ENCODE results near the gene ZNF853.
"Not testable (repeated sequence)": the region's sequence is repeated elsewhere in the genome, so short reads cannot be mapped to it uniquely, and the experiment has no call there.

The ZNF853 gene

DNA sequence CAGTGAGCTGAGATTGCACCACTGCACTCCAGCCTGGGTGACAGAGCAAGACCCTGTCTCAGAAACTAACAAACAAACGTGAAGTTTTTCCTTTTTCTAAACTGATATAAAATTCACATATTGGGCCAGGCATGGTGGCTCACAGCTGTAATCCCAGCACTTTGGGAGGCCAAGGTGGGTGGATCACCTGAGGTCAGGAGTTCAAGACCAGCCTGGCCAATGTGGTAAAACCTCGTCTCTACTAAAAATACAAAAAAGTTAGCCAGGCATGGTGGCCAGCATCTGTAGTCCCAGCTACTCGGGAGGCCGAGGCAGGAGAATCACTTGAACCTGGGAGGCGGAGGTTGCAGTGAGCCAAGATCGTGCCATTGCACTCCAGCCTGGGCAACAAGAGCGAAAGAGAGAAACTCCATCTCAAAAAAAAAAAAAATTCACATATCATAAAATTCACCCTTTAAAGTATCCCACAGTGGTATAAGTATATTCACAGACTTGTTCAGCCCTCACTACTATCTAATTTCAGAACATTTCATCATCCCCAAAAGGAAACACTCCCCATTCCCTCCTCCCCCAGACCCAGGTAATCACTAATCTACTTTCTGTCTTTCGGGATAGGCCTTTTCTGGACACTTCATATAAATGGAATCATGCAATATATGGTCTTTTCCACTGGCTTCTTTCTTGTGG is 29.5 kb upstream of the ZNF853 start:
- H3K9ac ChIP-seq (ENCODE audit: low read depth, low read length); H3K4me3 ChIP-seq (ENCODE audit: low read depth, low read length); H3K4me1 ChIP-seq (ENCODE audit: control insufficient read depth, insufficient read depth, low read length); H3K9me3 ChIP-seq (ENCODE audit: control insufficient read depth, insufficient read depth, low read length); H3K27me3 ChIP-seq (ENCODE audit: control insufficient read depth, insufficient read depth, low read length): not testable (repeated sequence)
- H3K36me3 ChIP-seq (ENCODE audit: control insufficient read depth, insufficient read depth, low read length): peaks cover 33% of the 10 kb centered on the region

- H3K4me3 ChIP-seq (ENCODE audit: low read depth, low read length): no peak overlapping the region
- H3K36me3 ChIP-seq (ENCODE audit: control insufficient read depth, insufficient read depth, low read length): peaks cover 23% of the 10 kb centered on the region
- no peaks in the 10 kb centered on the region for H3K4me1 ChIP-seq (ENCODE audit: control insufficient read depth, insufficient read depth, low read length)
- no peaks in the 10 kb centered on the region for H3K27me3 ChIP-seq (ENCODE audit: control insufficient read depth, insufficient read depth, low read length)
- H3K9ac ChIP-seq (ENCODE audit: low read depth, low read length): no peak overlapping the region
- no peaks in the 10 kb centered on the region for H3K9me3 ChIP-seq (ENCODE audit: control insufficient read depth, insufficient read depth, low read length)
Measured at GRCh38 chr7:6588566-6588965, 26.8 kb upstream of the ZNF853 start.

- Histone ChIP-seq H3K4me1 (ENCODE audit: control insufficient read depth, insufficient read depth, low read length) (no peaks in the 10 kb centered on the region), H3K36me3 (ENCODE audit: control insufficient read depth, insufficient read depth, low read length) (peaks cover 26% of the 10 kb centered on the region), H3K27me3 (ENCODE audit: control insufficient read depth, insufficient read depth, low read length) (no peaks in the 10 kb centered on the region), H3K4me3 (ENCODE audit: low read depth, low read length) (peak overlapping the region; percentile 43), H3K9me3 (ENCODE audit: control insufficient read depth, insufficient read depth, low read length) (no peaks in the 10 kb centered on the region), H3K9ac (ENCODE audit: low read depth, low read length) (peak overlapping the region; percentile 60)
Measured at GRCh38 chr7:6589151-6589828, 26.1 kb upstream of the ZNF853 start.

DNA sequence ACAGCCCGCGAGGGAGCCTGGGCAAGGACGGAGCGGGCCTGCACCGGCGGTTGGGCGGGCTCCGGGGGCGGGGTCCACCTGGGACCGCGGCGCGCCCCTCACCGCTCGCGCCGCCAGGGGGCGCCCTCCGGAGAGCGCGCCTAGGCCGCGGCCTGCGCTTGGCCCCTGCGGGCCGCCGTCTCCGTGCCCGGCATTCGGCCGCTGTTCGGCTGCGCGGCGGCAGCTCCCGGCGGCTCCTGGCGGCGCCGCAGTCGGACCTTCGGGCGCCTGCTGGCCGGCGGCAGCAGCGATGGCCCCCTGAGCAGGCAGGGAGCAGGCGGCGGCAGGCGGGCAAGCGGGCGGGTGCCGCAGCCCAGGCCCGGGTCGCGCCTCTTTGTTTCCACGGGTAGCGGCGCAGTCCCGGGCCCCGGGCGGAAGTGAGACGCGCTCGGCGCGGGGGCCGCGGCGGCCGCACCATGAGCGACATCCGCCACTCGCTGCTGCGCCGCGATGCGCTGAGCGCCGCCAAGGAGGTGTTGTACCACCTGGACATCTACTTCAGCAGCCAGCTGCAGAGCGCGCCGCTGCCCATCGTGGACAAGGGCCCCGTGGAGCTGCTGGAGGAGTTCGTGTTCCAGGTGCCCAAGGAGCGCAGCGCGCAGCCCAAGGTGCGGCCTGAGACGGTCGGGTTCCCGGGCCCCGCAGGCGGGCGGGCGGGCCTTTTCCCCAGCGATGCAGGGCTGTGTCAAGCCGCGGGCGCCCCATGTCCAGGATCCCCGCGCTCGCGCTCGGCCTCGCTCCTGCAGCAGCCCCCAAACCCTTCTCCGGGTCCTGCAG is 25.4 kb upstream of the ZNF853 start, which contains the start of gene INTS15:
Gene INTS15, plus strand, starts transcription at position 193 of the 816 bp plus-strand sequence. Its CDS starts 263 bp downstream, at position 456.
- no peaks in the 10 kb centered on the region for H3K27me3 ChIP-seq (ENCODE audit: control insufficient read depth, insufficient read depth, low read length)
- peaks cover 27% of the 10 kb centered on the region for H3K36me3 ChIP-seq (ENCODE audit: control insufficient read depth, insufficient read depth, low read length)

GRCh38 chr7:6590645-6591110 is 24.7 kb upstream of the ZNF853 start:
- Histone ChIP-seq H3K4me1 (ENCODE audit: control insufficient read depth, insufficient read depth, low read length) (no peaks in the 10 kb centered on the region), H3K27me3 (ENCODE audit: control insufficient read depth, insufficient read depth, low read length) (no peaks in the 10 kb centered on the region), H3K4me3 (ENCODE audit: low read depth, low read length) (peak overlapping the region; percentile 79), H3K9me3 (ENCODE audit: control insufficient read depth, insufficient read depth, low read length) (no peaks in the 10 kb centered on the region), H3K9ac (ENCODE audit: low read depth, low read length) (peak overlapping the region; percentile 91), H3K36me3 (ENCODE audit: control insufficient read depth, insufficient read depth, low read length) (peaks cover 28% of the 10 kb centered on the region)

More for the DNA sequence above, 25.4 kb upstream of the ZNF853 start, which contains the start of gene INTS15:
- H3K9ac ChIP-seq (ENCODE audit: low read depth, low read length): peak within 1 kb of the TSS; percentile 91
- H3K4me1 ChIP-seq (ENCODE audit: control insufficient read depth, insufficient read depth, low read length): no peaks in the 10 kb centered on the region
- no peaks in the 10 kb centered on the region for H3K9me3 ChIP-seq (ENCODE audit: control insufficient read depth, insufficient read depth, low read length)
- peak within 1 kb of the TSS; percentile 79 for H3K4me3 ChIP-seq (ENCODE audit: low read depth, low read length)

DNA sequence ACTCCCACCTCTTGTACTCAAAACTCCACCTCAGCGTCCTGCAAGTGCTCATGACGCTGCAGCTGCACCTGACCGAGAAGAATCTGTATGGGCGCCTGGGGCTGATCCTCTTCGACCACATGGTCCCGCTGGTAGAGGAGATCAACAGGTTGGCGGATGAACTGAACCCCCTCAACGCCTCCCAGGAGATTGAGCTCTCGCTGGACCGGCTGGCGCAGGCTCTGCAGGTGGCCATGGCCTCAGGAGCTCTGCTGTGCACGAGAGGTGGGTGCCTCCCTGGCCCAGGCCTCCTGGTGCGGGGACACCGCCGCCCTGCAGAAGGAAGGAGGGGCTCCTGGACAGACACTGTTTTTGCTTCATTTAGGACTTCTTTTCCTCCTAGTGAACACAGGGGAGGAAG is 15.3 kb upstream of the ZNF853 start:
- Histone ChIP-seq H3K36me3 (ENCODE audit: control insufficient read depth, insufficient read depth, low read length) (peaks cover 22% of the 10 kb centered on the region), H3K9me3 (ENCODE audit: control insufficient read depth, insufficient read depth, low read length) (no peaks in the 10 kb centered on the region), H3K9ac (ENCODE audit: low read depth, low read length) (no peak overlapping the region), H3K4me3 (ENCODE audit: low read depth, low read length) (no peak overlapping the region), H3K27me3 (ENCODE audit: control insufficient read depth, insufficient read depth, low read length) (no peaks in the 10 kb centered on the region), H3K4me1 (ENCODE audit: control insufficient read depth, insufficient read depth, low read length) (no peaks in the 10 kb centered on the region)

GRCh38 chr7:6604458-6604857 is 11.0 kb upstream of the ZNF853 start:
- Histone ChIP-seq H3K4me1 (ENCODE audit: control insufficient read depth, insufficient read depth, low read length) (no peaks in the 10 kb centered on the region), H3K36me3 (ENCODE audit: control insufficient read depth, insufficient read depth, low read length) (peaks cover 11% of the 10 kb centered on the region), H3K27me3 (ENCODE audit: control insufficient read depth, insufficient read depth, low read length) (no peaks in the 10 kb centered on the region), H3K9ac (ENCODE audit: low read depth, low read length) (no peak overlapping the region), H3K9me3 (ENCODE audit: control insufficient read depth, insufficient read depth, low read length) (no peaks in the 10 kb centered on the region), H3K4me3 (ENCODE audit: low read depth, low read length) (no peak overlapping the region)

GRCh38 chr7:6606866-6607583 is 8.4 kb upstream of the ZNF853 start:
- Histone ChIP-seq H3K9me3 (ENCODE audit: control insufficient read depth, insufficient read depth, low read length) (no peaks in the 10 kb centered on the region), H3K4me3 (ENCODE audit: low read depth, low read length) (no peak overlapping the region), H3K4me1 (ENCODE audit: control insufficient read depth, insufficient read depth, low read length) (no peaks in the 10 kb centered on the region), H3K9ac (ENCODE audit: low read depth, low read length) (no peak overlapping the region), H3K27me3 (ENCODE audit: control insufficient read depth, insufficient read depth, low read length) (no peaks in the 10 kb centered on the region), H3K36me3 (ENCODE audit: control insufficient read depth, insufficient read depth, low read length) (peaks cover 4% of the 10 kb centered on the region)

DNA sequence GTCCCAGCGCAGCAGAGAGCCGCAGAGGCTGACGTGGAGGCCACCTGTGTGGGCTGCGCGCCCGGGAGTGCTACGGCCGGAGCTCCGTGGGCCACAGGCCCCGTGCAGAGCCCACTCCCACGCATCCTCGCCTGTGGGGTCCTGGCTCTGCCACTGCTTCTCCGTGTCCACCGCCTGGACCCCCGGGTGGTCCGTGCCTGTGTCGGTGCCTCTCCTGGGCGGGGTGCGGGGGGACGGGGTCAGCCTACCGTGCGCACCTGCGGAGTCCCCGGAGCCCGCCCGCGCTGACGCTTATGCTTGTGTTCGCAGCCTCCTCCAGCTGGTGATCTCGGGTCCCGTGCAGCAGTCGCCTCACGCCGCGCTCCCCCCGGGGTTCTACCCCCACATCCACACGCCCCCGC is 7.8 kb upstream of the ZNF853 start:
- Histone ChIP-seq H3K9me3 (ENCODE audit: control insufficient read depth, insufficient read depth, low read length) (no peaks in the 10 kb centered on the region), H3K4me1 (ENCODE audit: control insufficient read depth, insufficient read depth, low read length) (no peaks in the 10 kb centered on the region), H3K27me3 (ENCODE audit: control insufficient read depth, insufficient read depth, low read length) (no peaks in the 10 kb centered on the region), H3K4me3 (ENCODE audit: low read depth, low read length) (no peak overlapping the region), H3K9ac (ENCODE audit: low read depth, low read length) (no peak overlapping the region), H3K36me3 (ENCODE audit: control insufficient read depth, insufficient read depth, low read length) (peaks cover under 1% of the 10 kb centered on the region)

GRCh38 chr7:6608081-6608480 is 7.3 kb upstream of the ZNF853 start:
- H3K4me3 ChIP-seq (ENCODE audit: low read depth, low read length): no peak overlapping the region
- no peaks in the 10 kb centered on the region for H3K9me3 ChIP-seq (ENCODE audit: control insufficient read depth, insufficient read depth, low read length)
- no peaks in the 10 kb centered on the region for H3K27me3 ChIP-seq (ENCODE audit: control insufficient read depth, insufficient read depth, low read length)
- no peaks in the 10 kb centered on the region for H3K4me1 ChIP-seq (ENCODE audit: control insufficient read depth, insufficient read depth, low read length)
- H3K9ac ChIP-seq (ENCODE audit: low read depth, low read length): no peak overlapping the region
- no peaks in the 10 kb centered on the region for H3K36me3 ChIP-seq (ENCODE audit: control insufficient read depth, insufficient read depth, low read length)

DNA sequence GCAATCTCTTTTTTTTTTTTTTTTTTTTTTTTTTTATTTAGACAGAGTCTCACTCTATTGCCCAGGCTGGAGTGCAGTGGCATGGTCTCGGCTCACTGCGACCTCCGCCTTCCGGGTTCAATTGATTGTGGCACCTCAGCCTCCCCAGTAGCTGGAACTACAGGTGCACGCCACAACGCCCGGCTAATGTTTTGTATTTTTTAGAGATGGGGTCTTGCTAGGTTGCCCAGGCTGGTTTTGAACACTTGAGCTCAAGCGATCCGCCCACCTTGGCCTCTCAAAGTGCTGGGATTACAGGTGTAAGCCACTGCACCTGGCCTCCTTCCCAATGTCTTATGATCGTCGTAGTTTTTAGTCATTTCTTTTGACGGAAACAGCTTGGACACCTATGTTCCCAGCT is 6.6 kb upstream of the ZNF853 start:
- H3K9ac ChIP-seq (ENCODE audit: low read depth, low read length): no peak overlapping the region
- H3K36me3 ChIP-seq (ENCODE audit: control insufficient read depth, insufficient read depth, low read length): no peaks in the 10 kb centered on the region
- H3K9me3 ChIP-seq (ENCODE audit: control insufficient read depth, insufficient read depth, low read length): no peaks in the 10 kb centered on the region

More for the DNA sequence above, 6.6 kb upstream of the ZNF853 start:
- Histone ChIP-seq H3K27me3 (ENCODE audit: control insufficient read depth, insufficient read depth, low read length) (no peaks in the 10 kb centered on the region), H3K4me3 (ENCODE audit: low read depth, low read length) (no peak overlapping the region), H3K4me1 (ENCODE audit: control insufficient read depth, insufficient read depth, low read length) (peaks cover 3% of the 10 kb centered on the region)
